HG03558 (cell line): ENCODE results near the gene FAM20C.
"Not testable (repeated sequence)": the region's sequence is repeated elsewhere in the genome, so short reads cannot be mapped to it uniquely, and the experiment has no call there.

Experiments used
- ATAC-seq: cut with Tn5 transposase; IDR thresholded peaks from one replicate; pipeline ENCODE4 v1.9.1; 2021; ENCODE audit warnings: moderate number of reproducible peaks; ENCODE audit not compliant: unreplicated experiment; ENCODE audit errors: extremely low read depth

The FAM20C gene

GRCh38 chr7:234708-235553 is 42.6 kb downstream of the FAM20C start:
- no peak for ATAC-seq

- no peak for ATAC-seq
These were observed 43.4 kb downstream of the FAM20C start for GRCh38 chr7:235576-236395.

- ATAC-seq = no peak
These were observed 44.6 kb downstream of the FAM20C start for GRCh38 chr7:236967-237366.

- no peak for ATAC-seq
These were observed 45.0 kb downstream of the FAM20C start for GRCh38 chr7:237385-237784.

GRCh38 chr7:240146-240676 is 47.8 kb downstream of the FAM20C start:
- ATAC-seq = no peak

GRCh38 chr7:240887-241421 is 48.6 kb downstream of the FAM20C start:
- no peak for ATAC-seq

GRCh38 chr7:241513-241912 is 49.1 kb downstream of the FAM20C start:
- no peak for ATAC-seq

- ATAC-seq = not testable (repeated sequence)
These were observed 50.6 kb downstream of the FAM20C start for GRCh38 chr7:242826-243579.

- ATAC-seq = not testable (repeated sequence)
These were observed 51.2 kb downstream of the FAM20C start for GRCh38 chr7:243580-243978.

- ATAC-seq = no peak
These were observed 52.6 kb downstream of the FAM20C start for GRCh38 chr7:244974-245373.

- no peak for ATAC-seq
These were observed 53.4 kb downstream of the FAM20C start for GRCh38 chr7:245574-246295.

GRCh38 chr7:246451-246850 is 54.1 kb downstream of the FAM20C start:
- ATAC-seq = no peak

- no peak for ATAC-seq
These were observed 54.8 kb downstream of the FAM20C start for GRCh38 chr7:247181-247580.

- no peak for ATAC-seq
These were observed 55.3 kb downstream of the FAM20C start for GRCh38 chr7:247636-248035.

- ATAC-seq = no peak
These were observed 56.5 kb downstream of the FAM20C start for GRCh38 chr7:248732-249435.

GRCh38 chr7:249989-250388 is 57.6 kb downstream of the FAM20C start:
- ATAC-seq = no peak

GRCh38 chr7:250523-250922 is 58.2 kb downstream of the FAM20C start:
- ATAC-seq = no peak

GRCh38 chr7:251005-251404 is 58.6 kb downstream of the FAM20C start:
- no peak for ATAC-seq
